Fibroblast of villous mesenchyme (primary cell): Measurements from ENCODE around the gene GMDS. TPM values are rescaled to one million over a fixed set of nuclear protein-coding genes. Genes with fewer than 3 reads are reported as not detected.

Experiments
- DNase-seq: peaks from one replicate; pipeline ENCODE4 v3.0.0-alpha.2; 2010; ENCODE audit warnings: low read depth
- H3K4me3 ChIP-seq: 2 replicates; pipeline ENCODE4 v1.5.1; 2011; ENCODE audit warnings: low read depth, mild to moderate bottlenecking, low read length
- CTCF ChIP-seq: IDR thresholded peaks from 2 replicates; pipeline ENCODE4 v1.5.1; 2012; ENCODE audit warnings: low read depth, mild to moderate bottlenecking, low read length; ENCODE audit not compliant: insufficient read depth
- total RNA-seq: library from RNA; depleted of rRNA; stranded (reverse); fragments of >200 nt; gene quantifications from 2 replicates; pipeline ENCODE4 v1.2.3, GENCODE V29; 2012

GMDS gene
- total RNA-seq, 1 donor, result 6.5 TPM

DNA sequence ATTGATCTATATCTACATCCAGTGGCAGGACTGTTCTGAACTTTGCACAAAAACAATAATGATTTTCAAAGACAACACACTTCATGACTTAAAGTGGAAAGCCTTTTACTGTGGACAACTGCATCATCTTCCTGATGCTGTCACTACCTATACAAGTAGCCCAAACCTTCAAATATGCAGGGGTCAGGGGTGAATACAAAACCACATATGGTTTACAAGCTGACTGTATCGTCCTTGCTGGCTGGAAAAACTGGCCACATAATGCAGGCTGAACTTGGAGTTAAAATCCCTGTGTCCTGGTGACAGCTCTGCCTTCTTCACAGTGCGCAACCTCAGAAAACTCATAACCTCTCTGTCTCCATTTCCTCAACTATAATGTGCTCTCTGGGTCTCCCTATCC, 128.9 kb downstream of the GMDS start:
- DNase-seq, result no peak
- TF ChIP-seq CTCF, result no peak
- H3K4me3 ChIP-seq, result no peak overlapping the region

DNA sequence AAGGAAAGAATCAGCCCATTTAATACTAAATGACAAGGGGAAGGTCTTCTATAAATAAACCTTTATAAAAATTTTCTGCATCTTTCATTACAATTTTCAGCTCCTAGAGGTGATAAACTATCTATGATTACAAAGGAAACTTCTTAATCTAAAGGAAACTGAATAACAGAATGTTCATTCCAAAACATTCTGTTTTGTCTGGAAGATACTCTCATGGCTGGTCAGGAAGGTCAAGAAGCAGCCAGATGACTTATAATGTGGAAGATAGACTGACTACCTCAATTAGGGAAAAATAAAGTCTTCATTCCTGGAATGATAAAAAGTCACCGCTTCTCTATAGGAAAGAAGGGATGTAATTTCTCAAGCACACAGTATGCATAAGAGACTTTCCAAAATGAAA, 131.3 kb downstream of the GMDS start:
- TF ChIP-seq CTCF, result no peak
- DNase-seq, result no peak
- no peak overlapping the region for H3K4me3 ChIP-seq

DNA sequence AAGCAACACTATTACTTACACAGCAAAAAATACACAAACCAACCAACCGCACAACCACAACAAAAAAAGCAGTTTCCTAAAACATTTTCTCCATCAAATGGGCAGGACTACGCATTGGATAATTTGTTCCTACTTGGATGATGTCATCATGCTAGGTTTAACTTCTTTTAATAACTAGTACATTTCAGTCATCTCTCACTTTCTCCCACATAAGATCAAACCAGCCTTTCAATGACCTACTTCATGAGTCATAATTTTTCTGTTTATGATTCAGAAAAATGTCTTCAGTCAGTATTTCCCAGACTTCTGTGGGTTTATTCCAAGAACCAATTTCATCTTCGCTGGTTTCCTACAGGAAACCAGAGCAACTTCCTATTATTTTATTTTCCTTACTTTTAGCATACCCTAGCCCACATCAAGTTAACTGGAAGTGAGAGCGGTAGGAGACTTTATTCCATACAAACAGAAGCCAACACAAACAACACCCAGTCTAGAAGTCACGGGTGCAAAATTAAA, 134.2 kb downstream of the GMDS start:
- no peak overlapping the region for H3K4me3 ChIP-seq
- DNase-seq, result peak; percentile 35
- TF ChIP-seq CTCF, result no peak

DNA sequence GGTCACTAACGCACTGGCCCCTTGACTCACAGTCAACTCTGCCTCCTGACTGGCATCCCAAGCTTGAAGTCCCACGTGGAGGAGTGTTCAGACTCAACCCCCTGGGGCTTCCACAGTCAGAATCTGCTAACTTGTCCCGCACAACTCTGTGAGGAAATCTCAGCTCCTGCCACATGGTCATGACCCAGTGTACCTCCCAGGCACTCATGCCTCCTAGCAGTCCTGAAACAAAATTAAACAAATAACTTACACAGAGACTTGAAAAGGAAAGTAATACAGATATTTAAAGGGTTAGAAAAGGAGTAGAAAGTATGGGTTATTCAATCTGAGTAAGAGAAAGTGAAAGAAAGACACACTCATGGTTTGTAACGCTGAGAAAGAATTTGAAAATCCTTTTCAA, 134.9 kb downstream of the GMDS start:
- DNase-seq, result peak; percentile 13
- no peak for TF ChIP-seq CTCF
- H3K4me3 ChIP-seq, result no peak overlapping the region

GRCh38 chr6:2109796-2110195, 135.6 kb downstream of the GMDS start:
- H3K4me3 ChIP-seq, result no peak overlapping the region
- no peak for TF ChIP-seq CTCF
- DNase-seq, result no peak

GRCh38 chr6:2108700-2109306, 136.6 kb downstream of the GMDS start:
- DNase-seq, result no peak
- no peak for TF ChIP-seq CTCF

DNA sequence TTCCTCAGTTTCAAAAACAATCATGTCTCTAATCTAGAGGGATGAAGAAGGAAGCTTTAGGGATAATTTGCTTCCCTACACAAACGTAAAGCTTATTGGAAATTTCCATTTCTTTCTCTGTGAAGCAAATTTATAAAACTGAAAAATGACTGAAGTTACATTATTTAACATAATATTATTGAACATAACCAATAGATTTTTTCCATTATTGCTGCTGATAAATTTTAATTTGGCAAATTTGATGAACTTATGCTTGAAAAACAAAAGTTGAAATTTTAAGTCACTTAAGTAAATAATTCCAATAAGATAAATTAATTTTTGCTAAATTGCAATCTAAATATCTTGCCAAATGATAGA, 140.9 kb downstream of the GMDS start:
- DNase-seq, result no peak
- no peak overlapping the region for H3K4me3 ChIP-seq
- TF ChIP-seq CTCF, result no peak

More at GRCh38 chr6:2108700-2109306, 136.6 kb downstream of the GMDS start:
- H3K4me3 ChIP-seq, result no peak overlapping the region
